GM19463 (cell line): ENCODE results near the gene WEE2.
"Not testable (repeated sequence)": the region's sequence is repeated elsewhere in the genome, so short reads cannot be mapped to it uniquely, and the experiment has no call there.

ENCODE experiments used
- ATAC-seq: cut with Tn5 transposase; IDR thresholded peaks from one replicate; pipeline ENCODE4 v1.9.1; 2021; ENCODE audit warnings: mild to moderate bottlenecking, moderate library complexity; ENCODE audit not compliant: unreplicated experiment

The WEE2 gene

GRCh38 chr7:141710301-141710700 is 2.1 kb downstream of the WEE2 start:
- no peak for ATAC-seq

GRCh38 chr7:141712603-141713255 is 4.6 kb downstream of the WEE2 start:
- no peak for ATAC-seq

GRCh38 chr7:141713890-141714289 is 5.7 kb downstream of the WEE2 start:
- ATAC-seq: no peak

GRCh38 chr7:141714571-141714970 is 6.4 kb downstream of the WEE2 start:
- no peak for ATAC-seq

- no peak for ATAC-seq
These were observed 6.9 kb downstream of the WEE2 start for GRCh38 chr7:141715018-141715417.

- no peak for ATAC-seq
These were observed 7.9 kb downstream of the WEE2 start for GRCh38 chr7:141715794-141716689.

GRCh38 chr7:141717450-141717849 is 9.3 kb downstream of the WEE2 start:
- ATAC-seq: no peak

GRCh38 chr7:141722529-141722928 is 14.4 kb downstream of the WEE2 start:
- ATAC-seq: no peak

- ATAC-seq: no peak
These were observed 20.9 kb downstream of the WEE2 start for GRCh38 chr7:141729020-141729419.

- no peak for ATAC-seq
These were observed 23.5 kb downstream of the WEE2 start for GRCh38 chr7:141731476-141732149.

- no peak for ATAC-seq
These were observed 29.1 kb downstream of the WEE2 start for GRCh38 chr7:141737118-141737835.

GRCh38 chr7:141737836-141738591 is 29.9 kb downstream of the WEE2 start, which contains the start of gene SSBP1:
Gene SSBP1 (plus strand): TSS chr7:141738358. CDS start chr7:141739167, 809 bp downstream.
- ATAC-seq: peak; percentile 89

GRCh38 chr7:141738592-141739013 is 30.4 kb downstream of the WEE2 start:
- no peak for ATAC-seq

- ATAC-seq: no peak
These were observed 31.1 kb downstream of the WEE2 start for GRCh38 chr7:141739250-141739649.

GRCh38 chr7:141742229-141742628 is 34.1 kb downstream of the WEE2 start:
- ATAC-seq: no peak

- ATAC-seq: no peak
These were observed 36.0 kb downstream of the WEE2 start for GRCh38 chr7:141744131-141744530.

GRCh38 chr7:141748396-141748795 is 40.2 kb downstream of the WEE2 start:
- ATAC-seq: no peak

- not testable (repeated sequence) for ATAC-seq
These were observed 43.8 kb downstream of the WEE2 start for GRCh38 chr7:141751904-141752303.

- no peak for ATAC-seq
These were observed 44.5 kb downstream of the WEE2 start for GRCh38 chr7:141752634-141753033.

GRCh38 chr7:141754939-141755338 is 46.8 kb downstream of the WEE2 start:
- no peak for ATAC-seq
